HAP-1 (cell line): ENCODE data around the gene CENPVL2.
A peak's percentile ranks its signal among the peaks of the same experiment; 100 is the strongest.
"Not testable (repeated sequence)": the region's sequence is repeated elsewhere in the genome, so short reads cannot be mapped to it uniquely, and the experiment has no call there.

Experiments used
- DNase-seq, 2 experiments: peaks; one replicate each; pipeline ENCODE4 v3.0.0-alpha.2; 2016 to 2020; ENCODE audit warnings: low spot score in 2 of 2
- H3K27me3 ChIP-seq: fragments of 250-450 bp; sonication (Bioruptor Pico); 2 replicates; pipeline ENCODE4 v1.5.1; 2020; ENCODE audit warnings: low read depth, mild to moderate bottlenecking, moderate library complexity
- H3K36me3 ChIP-seq: fragments of 250-450 bp; sonication (Bioruptor Pico); replicated peaks from 2 replicates; pipeline ENCODE4 v1.5.1; 2020; ENCODE audit warnings: mild to moderate bottlenecking
- H3K4me1 ChIP-seq: fragments of 250-450 bp; sonication (Bioruptor Pico); 2 replicates; pipeline ENCODE4 v1.5.1; 2020; ENCODE audit warnings: mild to moderate bottlenecking
- H3K4me3 ChIP-seq: fragments of 250-450 bp; sonication (Bioruptor Pico); 2 replicates; pipeline ENCODE4 v1.5.1; 2020; ENCODE audit warnings: mild to moderate bottlenecking, moderate library complexity
- H3K9me3 ChIP-seq: fragments of 250-450 bp; sonication (Bioruptor Pico); 2 replicates; pipeline ENCODE4 v1.5.1; 2020; ENCODE audit warnings: mild to moderate bottlenecking, moderate library complexity
- in situ Hi-C: fragments of 300-500 bp; cut with MboI; formaldehyde crosslinking; loops from 3 replicates; pipeline ENCODE4 v1.14.3; 2020; ENCODE audit warnings: low sequenced_read_pairs, inconsistent platforms, mixed read lengths

Gene CENPVL2

DNA sequence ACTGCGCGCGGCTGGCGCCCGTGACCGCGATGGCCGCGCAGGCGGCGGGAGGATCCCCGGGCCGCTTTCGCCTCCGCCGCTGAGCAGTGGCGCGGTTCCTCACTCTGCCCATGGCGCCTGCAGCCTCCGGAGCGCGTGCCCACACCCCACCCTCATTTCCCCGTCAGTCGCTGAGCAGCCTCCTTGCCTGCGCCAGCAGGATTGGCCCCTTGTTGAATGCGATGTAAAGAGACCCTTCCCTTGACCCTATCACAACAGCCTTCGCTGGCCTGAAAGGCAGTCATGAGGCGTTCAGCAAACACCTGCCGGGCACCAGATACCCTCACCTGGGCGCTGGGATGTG is at the start of gene CENPVL2:
Gene CENPVL2 (minus strand): TSS at position 112 of the 343 bp plus-strand sequence. CDS start 0 bp downstream, at position 112.
- H3K9me3 ChIP-seq, H3K36me3 ChIP-seq, H3K4me3 ChIP-seq, H3K27me3 ChIP-seq, in situ Hi-C loops, H3K4me1 ChIP-seq, DNase-seq: not testable (repeated sequence)

- in situ Hi-C loops: no loop called here
- no peaks in the 10 kb centered on the region for H3K27me3 ChIP-seq
- no peak overlapping the region for H3K4me3 ChIP-seq
Observed at GRCh38 chrX:51728202-51728601, 45.6 kb upstream of the CENPVL2 start.

GRCh38 chrX:51712943-51713647 is 30.5 kb upstream of the CENPVL2 start:
- in situ Hi-C loops, H3K9me3 ChIP-seq, H3K4me3 ChIP-seq, H3K27me3 ChIP-seq, DNase-seq, H3K4me1 ChIP-seq, H3K36me3 ChIP-seq: not testable (repeated sequence)

More at GRCh38 chrX:51728202-51728601, 45.6 kb upstream of the CENPVL2 start:
- no peaks in the 10 kb centered on the region for H3K9me3 ChIP-seq
- no peaks in the 10 kb centered on the region for H3K36me3 ChIP-seq
- peaks cover 9% of the 10 kb centered on the region for H3K4me1 ChIP-seq
- DNase-seq: peak in 1 of 2 experiments; percentile 56

- in situ Hi-C loops, H3K4me3 ChIP-seq, H3K36me3 ChIP-seq, H3K9me3 ChIP-seq, H3K27me3 ChIP-seq, H3K4me1 ChIP-seq, DNase-seq: not testable (repeated sequence)
Observed at GRCh38 chrX:51710277-51711164, 27.9 kb upstream of the CENPVL2 start, which contains the start of gene CENPVL1. CENPVL1 (plus strand) TSS chrX:51710512; CDS start chrX:51710512, 0 bp downstream.

DNA sequence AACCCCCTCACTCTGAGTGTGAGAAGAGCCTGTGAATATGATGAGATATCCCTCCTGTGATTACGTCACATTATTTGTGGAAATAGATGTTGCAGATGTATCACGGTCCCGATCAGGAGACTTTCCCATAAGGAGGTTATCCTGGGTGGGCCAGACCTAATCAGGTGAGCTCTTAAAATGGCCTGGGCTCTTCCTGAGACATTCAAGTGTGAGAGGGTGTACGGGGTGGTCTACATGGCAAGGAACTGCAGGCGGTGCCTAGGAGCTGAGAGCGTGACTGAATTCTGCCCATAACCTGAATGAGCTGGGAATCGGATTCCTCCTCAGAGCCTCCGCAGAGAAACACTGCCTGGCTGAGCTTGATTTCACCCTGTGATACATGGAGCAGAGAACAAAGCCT is 14.8 kb upstream of the CENPVL2 start:
- in situ Hi-C loops: no loop called here
- no peaks in the 10 kb centered on the region for H3K27me3 ChIP-seq

DNA sequence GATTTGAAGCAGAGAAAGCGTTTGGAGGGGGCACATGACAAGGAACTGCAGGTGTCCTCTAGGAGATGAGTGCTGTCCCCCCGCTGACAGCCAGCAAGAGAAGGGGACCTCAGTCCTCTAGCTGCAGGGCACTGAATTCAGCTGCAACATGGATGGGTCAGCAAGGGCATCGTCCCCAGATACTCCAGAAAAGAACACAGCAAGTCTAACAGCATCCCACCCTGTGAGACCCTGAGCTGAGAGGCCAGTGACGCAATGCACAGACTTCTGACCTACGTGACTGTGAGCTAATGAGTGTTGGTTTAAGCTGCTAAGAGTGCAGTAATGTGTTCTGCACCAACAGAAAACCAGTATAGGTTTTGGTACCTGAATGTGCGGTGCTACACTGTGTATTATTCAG is 11.6 kb upstream of the CENPVL2 start:
- in situ Hi-C loops: no loop called here
- no peak for DNase-seq

More for the DNA sequence above, 14.8 kb upstream of the CENPVL2 start:
- Histone ChIP-seq H3K9me3 (no peaks in the 10 kb centered on the region), H3K4me1 (no peaks in the 10 kb centered on the region), H3K36me3 (no peaks in the 10 kb centered on the region), H3K4me3 (no peak overlapping the region)
- no peak for DNase-seq

GRCh38 chrX:51681808-51682719 is 567 bp downstream of the CENPVL2 start:
- in situ Hi-C loops, H3K9me3 ChIP-seq, H3K27me3 ChIP-seq: not testable (repeated sequence)

More for the DNA sequence above, 11.6 kb upstream of the CENPVL2 start:
- Histone ChIP-seq H3K4me1 (no peaks in the 10 kb centered on the region), H3K4me3 (no peak overlapping the region), H3K9me3 (no peaks in the 10 kb centered on the region), H3K36me3 (no peaks in the 10 kb centered on the region), H3K27me3 (no peaks in the 10 kb centered on the region)

DNA sequence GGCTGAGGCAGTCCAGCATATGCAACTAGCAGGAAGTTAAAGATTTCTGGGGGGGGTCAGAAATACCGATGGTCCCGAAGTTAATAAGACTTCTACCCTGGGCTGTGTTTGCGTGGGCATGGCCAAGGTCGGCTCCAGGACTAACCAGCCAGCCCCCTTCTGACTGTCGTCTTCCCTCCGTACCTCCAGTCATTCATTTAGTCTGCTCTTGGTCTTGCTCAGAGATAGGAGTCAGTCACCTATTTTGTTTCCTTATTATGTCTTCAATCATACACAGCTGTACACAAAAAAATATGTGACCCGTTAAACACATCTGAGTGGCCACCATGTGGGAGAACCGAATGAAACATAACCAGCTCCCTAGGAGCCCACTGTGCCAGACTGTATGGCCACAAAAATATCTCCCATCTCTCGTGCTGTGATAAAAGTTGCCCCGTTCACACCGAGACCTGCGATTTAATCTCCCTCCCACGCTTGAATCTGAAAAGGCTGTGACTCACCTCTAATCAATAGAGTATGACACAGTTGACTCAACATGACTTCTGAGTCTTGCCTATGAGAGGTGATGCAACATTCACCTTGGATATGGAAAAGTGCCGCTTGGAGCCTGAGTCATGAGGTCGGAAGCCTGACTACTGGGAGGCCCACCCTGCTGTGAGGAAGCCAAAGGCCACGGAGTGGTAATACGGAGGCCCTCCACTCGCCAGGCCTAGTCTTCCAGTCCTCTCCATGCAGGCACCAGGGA is 2.8 kb downstream of the CENPVL2 start:
- DNase-seq, H3K4me1 ChIP-seq, H3K4me3 ChIP-seq, in situ Hi-C loops, H3K9me3 ChIP-seq, H3K36me3 ChIP-seq, H3K27me3 ChIP-seq: not testable (repeated sequence)

More at GRCh38 chrX:51681808-51682719, 567 bp downstream of the CENPVL2 start:
- not testable (repeated sequence) for H3K36me3 ChIP-seq, H3K4me3 ChIP-seq, DNase-seq, H3K4me1 ChIP-seq

DNA sequence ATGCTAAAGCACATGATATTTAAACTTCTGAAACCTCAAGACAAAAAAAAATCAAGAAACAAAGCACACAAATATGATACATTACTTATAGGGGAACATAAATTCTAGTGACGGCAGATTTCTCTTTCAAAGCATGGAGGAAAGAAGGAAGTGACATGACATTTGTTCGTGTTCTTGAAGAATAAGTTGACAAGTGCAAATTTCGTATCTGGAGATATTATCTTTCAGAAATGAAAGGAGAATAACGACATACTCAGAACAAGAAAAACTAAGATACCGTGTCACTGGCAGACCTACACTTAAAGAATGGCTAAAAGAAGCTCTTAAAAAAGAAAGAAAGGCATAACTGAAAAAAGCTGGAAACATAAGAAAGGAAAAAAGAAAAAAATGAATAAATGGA is 16.6 kb downstream of the CENPVL2 start:
- Histone ChIP-seq H3K4me1 (no peaks in the 10 kb centered on the region), H3K27me3 (no peaks in the 10 kb centered on the region), H3K4me3 (no peak overlapping the region), H3K9me3 (no peaks in the 10 kb centered on the region), H3K36me3 (no peaks in the 10 kb centered on the region)
- in situ Hi-C loops: loop anchor here (25.0 kb wide), 1 partner anchor 121 kb away; no protein-coding TSS in a partner anchor
- no peak for DNase-seq

- Histone ChIP-seq H3K4me1 (no peaks in the 10 kb centered on the region), H3K27me3 (no peaks in the 10 kb centered on the region), H3K4me3 (no peak overlapping the region), H3K9me3 (no peaks in the 10 kb centered on the region), H3K36me3 (no peaks in the 10 kb centered on the region)
- in situ Hi-C loops: loop anchor here (25.0 kb wide), 2 partner anchors 219 to 619 kb away; no protein-coding TSS in a partner anchor
- no peak for DNase-seq
Observed at GRCh38 chrX:51643377-51643776, 39.3 kb downstream of the CENPVL2 start.

GRCh38 chrX:51641421-51642021 is 41.1 kb downstream of the CENPVL2 start:
- no peak overlapping the region for H3K4me3 ChIP-seq
- H3K9me3 ChIP-seq: no peaks in the 10 kb centered on the region
- no peaks in the 10 kb centered on the region for H3K36me3 ChIP-seq
- in situ Hi-C loops: loop anchor here (25.0 kb wide), 2 partner anchors 221 to 621 kb away; no protein-coding TSS in a partner anchor
- DNase-seq: peak; percentile 62
- H3K4me1 ChIP-seq: no peaks in the 10 kb centered on the region
- 0 out of 2 replicates have a peak, but pooled peaks cover 2% of the 10 kb centered on the region for H3K27me3 ChIP-seq

DNA sequence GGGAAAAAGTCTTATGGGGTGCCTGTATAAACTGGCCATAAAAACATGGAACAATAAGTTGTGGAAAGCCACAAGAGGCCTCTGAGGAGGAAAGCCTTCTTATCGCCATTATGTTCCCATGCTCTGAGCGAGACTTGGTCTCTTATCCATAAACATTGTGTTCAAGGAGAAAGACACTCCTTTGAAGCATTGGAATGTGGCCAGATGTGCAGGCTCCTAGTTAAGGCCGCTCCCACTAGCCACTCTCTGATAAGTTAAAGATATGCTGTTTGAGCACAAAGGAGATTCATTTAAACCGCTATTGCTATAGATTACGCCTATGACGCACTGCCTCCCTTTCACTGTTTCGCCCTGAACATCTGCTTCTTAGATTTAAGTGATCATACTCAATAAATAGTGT is 46.1 kb downstream of the CENPVL2 start:
- in situ Hi-C loops: loop anchor here (25.0 kb wide), 2 partner anchors 226 to 626 kb away; no protein-coding TSS in a partner anchor
- H3K9me3 ChIP-seq, H3K36me3 ChIP-seq, H3K4me3 ChIP-seq, H3K4me1 ChIP-seq, DNase-seq: not testable (repeated sequence)
- peaks cover 11% of the 10 kb centered on the region; the same call in 1 of the 2 replicates for H3K27me3 ChIP-seq
